Lower lobe of right lung (tissue), 2 donors: ENCODE results near the gene GLRX2. TPM values are rescaled to one million over a fixed set of nuclear protein-coding genes. Genes with fewer than 3 reads are reported as not detected.
A peak's percentile ranks its signal among the peaks of the same experiment; 100 is the strongest.

Experiments used
- ATAC-seq, 2 donors: fragments of 200-7000 bp; cut with Tn5 transposase; one replicate each; pipeline ENCODE4 v1.9.1; 2020 to 2022; ENCODE audit warnings: mild to moderate bottlenecking in 2 of 2, moderate library complexity in 2 of 2
- DNase-seq: peaks from one replicate; pipeline ENCODE4 v3.0.0-alpha.2; 2020
- H3K27ac ChIP-seq: fragments of 200-600 bp; one replicate; pipeline ENCODE4 v1.8.0; 2022
- H3K27me3 ChIP-seq: fragments of 200-600 bp; one replicate; pipeline ENCODE4 v1.8.0; 2022; ENCODE audit warnings: low read depth
- H3K36me3 ChIP-seq: fragments of 200-600 bp; one replicate; pipeline ENCODE4 v1.8.0; 2022; ENCODE audit warnings: mild to moderate bottlenecking
- H3K4me1 ChIP-seq: fragments of 200-600 bp; one replicate; pipeline ENCODE4 v1.8.0; 2022
- H3K4me3 ChIP-seq: fragments of 200-600 bp; one replicate; pipeline ENCODE4 v1.8.0; 2022; ENCODE audit warnings: mild to moderate bottlenecking
- H3K9me3 ChIP-seq: fragments of 200-600 bp; one replicate; pipeline ENCODE4 v1.8.0; 2022
- CTCF ChIP-seq: fragments of 200-600 bp; IDR thresholded peaks from one replicate; pipeline ENCODE4 v1.8.0; 2022; ENCODE audit warnings: antibody characterized with exemption, mild to moderate bottlenecking
- intact Hi-C: fragments of 100-400 bp; cut with DNase I; formaldehyde crosslinking; loops from one replicate; pipeline ENCODE4 v1.11.0; 2022
- total RNA-seq: library from RNA; stranded (reverse); fragmentation: NEBNext Ultra II Directional; extraction: Animal tissue kit (Norgen Biotek cat#: 25700); gene quantifications from one replicate; pipeline ENCODE4 v1.2.1, GENCODE V29; 2021
- donor health status: DM: no; HTN: yes; CAD: no; lungs with severe emphysema.

GLRX2 gene
- total RNA-seq, 1 donor from 2014 or later: 25.2 TPM

DNA sequence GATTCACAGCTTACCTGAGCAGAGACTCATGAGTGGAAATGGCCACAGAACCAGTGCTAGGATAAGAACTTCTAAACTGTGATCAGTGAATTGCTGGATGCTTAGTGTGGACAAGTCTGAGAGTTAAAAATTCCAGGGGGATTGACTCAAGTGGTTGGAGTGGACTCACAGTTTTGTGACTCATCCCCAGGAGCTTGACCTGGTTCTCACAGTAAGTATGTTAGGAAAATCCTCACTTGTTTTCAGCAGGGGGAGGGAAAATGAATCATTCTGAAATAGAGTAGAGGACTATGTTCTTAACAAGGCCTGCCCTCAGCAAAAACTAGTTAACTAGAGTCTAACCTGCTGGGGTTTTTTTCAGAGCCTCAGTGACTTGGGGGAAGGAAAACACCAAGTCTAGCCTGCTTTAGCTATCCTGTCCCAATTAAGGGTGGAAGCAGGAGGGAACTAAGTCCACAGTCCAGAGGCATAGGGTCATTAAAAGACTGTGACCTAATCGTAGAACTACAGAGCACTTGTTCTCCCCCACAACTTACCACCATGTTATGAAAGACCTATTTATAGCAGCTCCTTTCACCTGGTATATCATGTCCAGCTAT, 10.5 kb upstream of the GLRX2 start:
- no peak overlapping the region for H3K4me3 ChIP-seq
- H3K27me3 ChIP-seq: no peaks in the 10 kb centered on the region
- no peak overlapping the region for H3K27ac ChIP-seq
- DNase-seq (no peak), ATAC-seq (peak; percentile 56 to 71)
- H3K9me3 ChIP-seq: no peaks in the 10 kb centered on the region
- H3K4me1 ChIP-seq: peaks cover 10% of the 10 kb centered on the region
- H3K36me3 ChIP-seq: no peaks in the 10 kb centered on the region
- TF ChIP-seq CTCF: no peak
- intact Hi-C loops: no loop called here

DNA sequence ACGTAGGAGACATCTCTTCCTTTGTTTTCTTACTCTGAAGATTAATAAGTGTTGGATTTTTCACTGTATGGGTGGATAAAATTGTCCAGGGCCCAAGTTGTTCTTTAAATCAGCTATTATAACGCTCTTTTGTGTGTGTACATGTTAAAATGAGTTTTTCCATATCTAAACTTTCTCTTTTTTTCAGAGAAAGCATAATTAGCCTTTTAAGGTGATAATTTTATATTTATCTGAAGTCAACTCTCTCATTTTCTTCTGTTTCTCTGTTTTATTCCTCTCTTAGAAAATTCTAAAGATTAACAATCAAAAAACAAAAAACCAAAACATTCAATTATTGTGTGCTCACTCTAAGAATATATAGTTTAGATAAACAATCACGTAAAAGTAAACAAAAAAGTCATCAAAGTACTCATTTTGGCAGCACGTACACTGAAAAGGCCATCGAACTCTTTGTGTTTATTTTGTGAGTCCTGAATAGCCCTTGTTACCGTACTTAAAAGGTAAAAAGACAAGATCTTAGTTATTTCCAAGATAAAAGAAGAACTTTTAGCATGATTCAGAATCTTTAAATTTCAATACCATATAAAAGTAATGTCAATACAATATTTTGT, 9.4 kb upstream of the GLRX2 start:
- no peaks in the 10 kb centered on the region for H3K9me3 ChIP-seq
- DNase-seq (no peak), ATAC-seq (no peak)
- no peak overlapping the region for H3K27ac ChIP-seq
- peaks cover 10% of the 10 kb centered on the region for H3K4me1 ChIP-seq
- no peaks in the 10 kb centered on the region for H3K36me3 ChIP-seq
- no peak overlapping the region for H3K4me3 ChIP-seq
- intact Hi-C loops: no loop called here
- no peaks in the 10 kb centered on the region for H3K27me3 ChIP-seq
- no peak for TF ChIP-seq CTCF

DNA sequence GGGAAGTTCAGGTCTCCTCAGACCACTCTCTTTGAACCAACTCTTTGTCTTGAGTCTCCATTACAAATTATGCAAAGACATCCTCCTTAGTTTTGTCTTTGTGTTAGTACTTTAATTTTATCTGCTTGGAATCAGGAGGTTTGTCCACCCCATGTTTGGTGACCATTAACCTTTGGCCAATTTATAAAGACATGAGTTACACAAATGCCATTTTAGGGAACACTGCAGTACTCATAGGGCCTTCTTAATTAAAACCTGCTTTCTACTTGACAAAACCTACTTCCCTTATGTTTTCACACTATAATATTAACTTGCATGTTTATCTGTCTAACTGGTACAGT, 8.7 kb upstream of the GLRX2 start:
- no peak for ATAC-seq
- no peaks in the 10 kb centered on the region for H3K9me3 ChIP-seq
- no peak for DNase-seq
- no peaks in the 10 kb centered on the region for H3K36me3 ChIP-seq
- no peaks in the 10 kb centered on the region for H3K27me3 ChIP-seq
- TF ChIP-seq CTCF: no peak
- intact Hi-C loops: no loop called here
- H3K4me3 ChIP-seq: no peak overlapping the region
- no peak overlapping the region for H3K27ac ChIP-seq
- peaks cover 10% of the 10 kb centered on the region for H3K4me1 ChIP-seq

GRCh38 chr1:193113258-193113991, 8.2 kb upstream of the GLRX2 start:
- Histone ChIP-seq H3K4me3 (no peak overlapping the region), H3K27me3 (no peaks in the 10 kb centered on the region), H3K9me3 (no peaks in the 10 kb centered on the region), H3K36me3 (no peaks in the 10 kb centered on the region), H3K27ac (no peak overlapping the region), H3K4me1 (peaks cover 10% of the 10 kb centered on the region)
- intact Hi-C loops: no loop called here
- no peak for TF ChIP-seq CTCF
- no peak for DNase-seq
- no peak for ATAC-seq

- intact Hi-C loops: no loop called here
- H3K4me3 ChIP-seq: no peak overlapping the region
- peak; percentile 86 to 88 for ATAC-seq
These were observed 6.5 kb upstream of the GLRX2 start for GRCh38 chr1:193111641-193112090.

More at GRCh38 chr1:193111641-193112090, 6.5 kb upstream of the GLRX2 start:
- H3K27ac ChIP-seq: peak overlapping the region; percentile 64
- no peaks in the 10 kb centered on the region for H3K9me3 ChIP-seq
- H3K27me3 ChIP-seq: no peaks in the 10 kb centered on the region
- peak; percentile 79 for DNase-seq
- H3K36me3 ChIP-seq: no peaks in the 10 kb centered on the region
- TF ChIP-seq CTCF: no peak
- H3K4me1 ChIP-seq: peaks cover 10% of the 10 kb centered on the region
